Measurements from ENCODE around the gene DPT.
A peak's percentile ranks its signal among the peaks of the same experiment; 100 is the strongest.

The DPT gene

GRCh38 chr1:168697356-168698126 lies 31.5 kb downstream of the DPT start:
- no peak for DNase-seq

- no peak for DNase-seq
Observed at GRCh38 chr1:168696125-168696760, 32.8 kb downstream of the DPT start.

GRCh38 chr1:168693872-168694238 lies 35.2 kb downstream of the DPT start:
- no peak for DNase-seq

- DNase-seq = no peak
Observed at GRCh38 chr1:168693197-168693871, 35.7 kb downstream of the DPT start.

DNA sequence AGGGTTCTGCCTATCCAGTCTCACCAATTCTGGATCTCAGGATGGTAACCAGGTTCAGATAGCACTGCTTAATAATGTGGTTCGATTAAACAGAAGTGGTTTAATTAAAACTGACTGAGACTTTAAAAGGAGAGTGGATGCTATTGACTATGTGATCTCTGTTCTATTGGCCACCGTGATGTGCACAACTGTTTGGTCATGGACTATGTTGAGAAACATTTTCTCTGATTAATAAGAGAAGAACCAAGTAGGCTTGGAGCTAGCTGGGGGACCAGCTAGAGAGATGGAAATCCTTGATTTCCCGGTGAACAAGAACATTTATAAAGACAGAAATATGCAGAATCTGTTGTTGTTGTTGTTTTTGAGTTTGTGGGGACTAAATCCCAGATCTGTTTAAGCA lies 36.5 kb downstream of the DPT start:
- no peak for DNase-seq

DNA sequence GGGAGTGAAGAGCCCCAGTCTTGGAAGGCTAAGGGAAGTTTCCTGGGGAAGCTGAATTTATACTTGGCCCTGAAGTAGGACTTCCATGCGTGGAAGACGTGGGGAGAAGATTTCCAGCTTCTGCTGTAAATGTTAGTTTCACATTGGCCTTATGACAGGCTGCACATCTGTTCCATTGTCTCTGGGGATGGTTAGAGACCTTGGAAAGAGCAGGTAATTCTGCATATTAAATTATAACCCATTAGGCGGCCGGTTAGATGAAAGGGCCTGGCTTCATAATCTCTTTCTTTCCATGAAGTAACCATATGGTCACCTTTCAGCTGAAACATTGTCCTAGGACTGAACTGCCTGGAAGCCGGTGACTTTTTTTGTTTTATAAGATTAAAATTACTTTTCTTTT lies 37.5 kb downstream of the DPT start:
- no peak for DNase-seq

GRCh38 chr1:168689726-168690602 lies 39.0 kb downstream of the DPT start:
- DNase-seq = no peak

DNA sequence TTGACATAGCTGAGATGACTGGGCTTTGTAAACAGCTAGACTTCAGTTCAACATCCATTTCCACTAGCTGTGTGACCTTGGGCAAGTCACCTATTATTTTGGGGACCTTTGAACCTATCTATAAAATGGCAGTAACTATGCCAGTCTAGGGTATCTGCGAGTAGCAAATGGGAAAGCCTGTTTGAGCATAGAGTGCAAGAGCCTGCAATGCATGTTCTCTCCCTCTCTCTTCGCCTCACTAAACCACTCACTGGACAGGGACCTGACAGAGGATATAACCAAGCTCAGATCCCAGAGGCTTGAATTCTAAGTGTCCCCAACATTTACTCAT lies 39.7 kb downstream of the DPT start:
- DNase-seq = no peak

- DNase-seq = no peak
Observed at GRCh38 chr1:168688644-168689326, 40.2 kb downstream of the DPT start.

DNA sequence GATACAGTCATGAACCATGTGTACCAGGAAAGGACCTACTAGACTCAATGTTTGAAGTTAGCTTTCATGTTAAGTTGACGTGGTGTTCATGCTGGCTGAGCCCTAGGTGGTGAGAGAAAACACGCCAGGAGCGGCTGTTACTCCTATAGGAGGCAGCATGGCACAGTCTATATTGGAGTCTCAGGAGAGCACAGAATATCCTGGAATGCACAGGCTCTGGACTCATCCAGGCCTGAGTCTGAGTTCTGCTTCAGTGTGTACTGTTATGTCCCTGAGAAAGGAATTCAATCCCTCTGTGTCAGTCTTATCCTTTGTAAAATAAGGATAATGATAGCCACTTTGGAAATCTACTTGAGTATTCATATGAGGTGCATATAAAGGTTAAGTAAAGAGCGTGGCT lies 41.2 kb downstream of the DPT start:
- no peak for DNase-seq

DNA sequence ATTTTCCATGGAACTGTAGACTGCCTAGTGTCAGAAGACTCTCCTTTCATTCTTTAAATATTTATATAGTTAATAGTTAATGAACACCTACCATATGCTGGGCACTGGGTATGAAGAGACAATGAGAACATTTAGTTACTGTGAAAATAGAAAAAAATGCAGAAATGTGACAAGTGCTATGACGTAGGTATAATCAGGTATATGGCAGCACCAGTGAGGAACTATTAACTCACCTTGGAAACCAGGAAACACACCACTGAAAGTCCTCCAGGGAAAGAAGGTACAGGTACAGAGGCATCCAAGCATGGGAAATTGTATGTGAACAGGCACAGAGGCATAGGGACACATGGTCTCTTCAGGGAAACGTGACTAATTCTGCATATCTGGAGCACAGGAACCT lies 42.3 kb downstream of the DPT start:
- DNase-seq = no peak

DNA sequence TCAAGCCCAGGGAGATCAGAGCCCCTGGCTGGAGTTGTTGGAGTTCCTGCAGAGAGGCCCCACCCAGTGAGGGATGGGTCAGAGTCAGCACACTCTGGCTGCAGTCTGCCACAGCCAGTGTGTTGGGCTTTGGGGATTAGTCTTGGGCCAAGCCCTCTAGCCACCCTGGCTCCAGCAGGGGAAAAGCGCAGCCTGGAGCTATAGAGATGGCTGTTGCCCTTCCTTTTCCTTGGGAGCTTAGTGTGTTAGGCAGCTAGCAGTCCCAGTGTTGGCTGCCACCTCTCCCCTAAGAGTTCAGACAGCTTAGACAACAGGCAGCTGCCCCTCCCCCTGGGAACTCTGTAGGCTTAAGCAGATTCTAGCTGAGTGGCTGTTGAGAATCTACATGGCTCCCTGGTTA lies 45.1 kb downstream of the DPT start:
- DNase-seq = no peak

DNA sequence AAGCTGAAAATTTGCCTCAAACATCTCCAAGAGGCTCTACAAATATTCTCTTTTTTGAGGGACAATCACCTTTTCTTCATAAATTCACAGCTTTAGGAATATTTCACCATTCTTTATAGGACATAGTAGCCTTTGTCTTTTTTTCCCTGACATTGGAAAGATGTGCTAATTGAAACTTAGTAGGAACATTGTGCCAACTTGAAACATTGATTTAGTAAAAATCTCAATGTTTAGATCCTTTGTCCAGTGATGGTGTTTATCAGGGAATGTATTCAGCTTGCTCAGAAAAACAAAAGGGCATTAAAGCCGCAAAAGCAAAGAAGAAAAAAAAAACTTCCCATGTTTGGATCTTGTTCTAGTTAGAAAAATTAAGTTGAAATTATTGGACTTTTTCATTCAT lies 52.1 kb downstream of the DPT start:
- DNase-seq = no peak

DNA sequence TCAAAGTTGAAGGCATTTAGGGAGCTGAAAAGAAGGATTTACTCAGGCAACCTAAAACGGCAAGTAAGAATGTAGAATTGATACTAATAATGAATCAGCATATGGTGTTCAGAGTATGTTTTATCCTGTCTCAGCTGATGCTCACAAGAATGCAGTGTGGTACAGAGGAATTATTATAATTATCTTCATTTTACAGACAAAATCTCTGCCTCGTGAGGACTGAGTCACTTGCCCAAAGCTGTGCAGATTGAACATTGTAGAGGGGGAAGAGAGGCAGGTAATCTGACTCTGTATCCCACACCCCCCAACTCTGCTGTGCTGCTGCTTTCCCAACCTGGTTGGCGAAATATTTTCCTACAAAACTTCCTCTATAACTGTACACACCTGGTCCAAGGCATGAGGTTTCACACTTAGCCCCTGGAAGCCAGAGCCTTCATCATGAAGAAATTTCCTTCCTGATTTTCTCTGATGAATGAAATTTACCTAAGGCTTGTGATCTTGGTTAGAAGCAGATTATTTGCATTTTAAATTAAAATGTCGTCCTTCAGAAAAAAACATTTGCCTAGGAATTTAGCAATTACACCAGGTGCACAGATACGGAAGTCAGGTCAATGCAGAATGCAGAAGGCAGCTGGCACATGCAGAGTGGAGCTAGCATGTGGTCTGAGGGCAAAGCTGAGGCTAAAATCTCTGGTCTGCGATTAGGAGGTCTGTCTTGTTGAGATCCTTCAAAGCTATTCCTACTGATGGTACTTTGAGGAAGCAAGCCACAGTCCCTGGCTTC lies 52.8 kb downstream of the DPT start:
- DNase-seq = no peak

GRCh38 chr1:168673974-168674683 lies 54.9 kb downstream of the DPT start:
- no peak for DNase-seq

- DNase-seq = no peak
Observed at GRCh38 chr1:168672278-168672677, 56.7 kb downstream of the DPT start.

GRCh38 chr1:168671782-168672181 lies 57.2 kb downstream of the DPT start:
- peak; percentile 4 for DNase-seq

DNA sequence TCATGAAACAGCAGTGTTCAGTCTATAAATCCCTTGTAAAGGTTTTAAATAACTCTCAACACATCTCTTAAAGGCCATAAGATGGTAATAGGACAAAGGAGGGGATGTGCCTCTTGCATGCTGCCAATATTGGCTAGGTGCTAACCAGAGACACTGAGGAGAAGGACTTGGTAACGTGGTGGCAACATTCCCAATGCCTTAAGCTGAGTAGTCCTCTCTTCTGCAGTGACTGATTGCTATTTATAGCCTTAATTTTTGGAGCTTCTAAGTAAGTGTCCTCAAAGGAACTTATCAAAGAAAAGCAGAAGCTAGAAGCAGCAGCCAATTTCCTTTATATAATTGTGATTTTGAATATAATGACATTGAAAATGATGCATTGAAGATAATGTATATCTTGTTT lies 63.0 kb downstream of the DPT start:
- no peak for DNase-seq

DNA sequence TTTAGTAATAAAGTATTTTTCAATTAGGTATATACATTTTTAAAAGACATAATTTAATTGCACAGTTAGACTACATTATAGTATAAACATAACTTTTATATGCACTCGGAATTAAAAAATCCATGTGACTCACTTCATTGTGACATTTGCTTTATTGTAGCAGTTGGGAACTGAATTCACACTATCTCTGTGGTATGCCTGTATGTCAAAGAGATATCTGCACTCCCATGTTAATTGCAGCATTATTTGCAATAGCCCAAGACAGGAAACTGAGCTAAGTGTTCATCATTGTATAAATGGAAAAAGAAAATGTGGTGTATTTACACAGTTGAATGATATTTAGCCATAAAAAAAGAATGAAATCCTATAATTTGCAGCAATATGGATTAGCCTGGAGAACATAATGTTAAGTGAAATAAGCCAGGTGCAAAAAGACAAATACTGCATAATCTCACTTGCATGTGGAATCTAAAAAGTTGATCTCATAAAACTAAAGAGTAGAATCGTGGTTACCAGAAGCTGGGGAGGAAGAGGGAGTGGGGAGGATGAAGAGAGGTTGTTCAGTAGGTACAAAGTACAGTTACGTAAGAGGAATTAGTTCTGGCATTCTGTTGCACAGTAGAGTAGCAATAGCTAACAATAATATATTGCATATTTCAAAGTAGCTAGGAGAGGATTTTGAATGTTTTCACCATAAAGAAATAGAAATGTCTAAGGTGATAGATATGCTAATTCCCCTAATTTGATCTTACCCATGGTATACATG lies 64.8 kb downstream of the DPT start:
- no peak for DNase-seq

DNA sequence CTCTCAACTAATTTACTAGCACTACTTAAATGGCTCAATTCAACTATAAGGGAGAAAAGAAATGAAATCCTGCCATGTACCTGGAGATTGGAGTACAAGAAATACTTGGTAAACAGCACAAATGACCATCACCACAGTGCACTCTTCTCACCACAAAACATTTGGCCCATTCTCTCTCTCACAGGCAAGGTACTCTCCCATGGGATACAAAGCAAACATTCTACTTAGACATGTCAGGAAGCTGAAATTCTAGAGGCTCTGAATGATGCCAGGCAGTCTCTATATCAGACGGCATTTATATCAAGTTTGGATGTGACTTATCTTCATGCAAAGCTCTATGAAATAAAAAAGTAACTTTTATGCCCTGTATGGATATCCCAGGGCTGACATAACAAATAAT lies 72.5 kb downstream of the DPT start:
- DNase-seq = no peak

Data from stimulated activated CD4-positive, alpha-beta T cell treated with anti-CD3 and anti-CD28 coated beads, Interleukin-1b, Interleukin-23, amount 100 ng/mL, for 48 hours (primary cell).